Measurements from ENCODE around the gene DCST2. TPM values are rescaled to one million over a fixed set of nuclear protein-coding genes. Genes with fewer than 3 reads are reported as not detected.

Gene DCST2
- total RNA-seq, 3 donors from 2014 or later (not counting 1 experiment from before 2014, with no cell fraction given), result 0.30 to 0.92 (median 0.32) TPM

DNA sequence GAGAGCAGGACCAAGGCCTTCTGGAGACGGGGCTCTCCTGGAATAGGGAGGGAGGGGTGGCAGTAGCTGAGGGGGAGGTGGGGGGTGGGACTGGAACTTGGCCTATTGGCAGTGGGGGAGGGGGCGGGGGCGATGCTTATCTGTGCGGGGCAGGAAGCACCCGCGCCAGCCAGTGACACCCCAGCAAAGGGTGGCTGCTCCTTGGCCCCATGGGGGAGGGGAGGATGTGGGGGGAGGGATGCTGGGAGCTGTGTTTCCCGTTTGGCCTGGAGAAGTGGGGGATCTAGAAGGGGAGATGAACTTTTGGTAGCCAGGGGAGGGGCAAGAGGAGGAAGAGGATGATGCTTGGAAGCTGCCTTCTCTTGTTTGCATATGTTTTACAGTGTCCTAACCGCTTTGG lies 19.9 kb downstream of the DCST2 start:
- no peaks in the 10 kb centered on the region for H3K9me3 Mint-ChIP-seq

DNA sequence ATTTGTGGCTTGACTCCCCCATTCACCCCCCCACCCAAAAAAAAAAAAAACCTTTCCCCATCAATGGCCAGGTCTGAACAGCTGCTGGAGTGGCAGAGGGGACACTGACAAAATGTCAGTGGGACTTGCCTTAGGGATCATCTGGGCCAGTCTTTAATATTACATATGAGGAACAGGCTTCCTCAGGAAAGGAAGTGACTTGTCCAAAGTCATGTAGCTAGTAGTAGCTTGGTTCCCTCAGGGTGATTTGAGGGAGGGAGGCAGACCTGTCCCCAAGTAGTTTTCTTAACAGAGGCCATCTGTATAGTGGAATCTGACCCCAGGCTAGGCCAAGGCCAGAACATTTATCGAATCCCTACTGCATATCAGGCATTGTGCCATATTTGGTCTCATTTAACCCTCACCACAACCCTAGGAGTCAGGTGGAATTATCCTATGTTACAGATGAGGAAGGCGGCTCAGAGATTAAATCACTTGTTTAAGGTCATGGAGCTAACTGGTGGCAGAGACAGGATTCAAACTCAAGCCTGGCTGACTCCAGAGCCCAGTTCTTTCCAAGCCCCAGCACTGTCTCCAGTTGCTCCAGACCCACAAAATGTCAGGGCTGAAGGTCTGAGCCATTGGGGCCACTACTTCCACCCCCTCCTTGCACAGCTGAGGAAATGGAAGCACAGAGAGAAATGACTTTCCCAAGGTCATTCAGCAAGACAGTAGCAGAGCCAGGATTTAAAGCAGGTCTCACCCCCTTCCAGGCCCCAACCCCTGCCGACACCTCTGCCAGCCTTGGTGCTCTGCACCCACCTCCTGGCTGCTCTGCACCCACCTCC lies 20.6 kb downstream of the DCST2 start:
- Histone ChIP-seq H3K9me3 (ENCODE audit: control insufficient read depth, insufficient read depth, low read length) (no peaks in the 10 kb centered on the region), H3K27me3 (ENCODE audit: control insufficient read depth, insufficient read depth, low read length) (no peaks in the 10 kb centered on the region), H3K4me1 (ENCODE audit: control insufficient read depth, insufficient read depth, low read length) (peaks cover 95% of the 10 kb centered on the region), H3K27ac (ENCODE audit: low read length) (no peak overlapping the region), H3K36me3 (ENCODE audit: control insufficient read depth, insufficient read depth, low read length) (peaks cover 20% of the 10 kb centered on the region), H3K4me3 (ENCODE audit: low read length) (no peak overlapping the region)
- peak overlapping the region; percentile 65 to 81 for H3K27ac Mint-ChIP-seq
- no peaks in the 10 kb centered on the region for H3K9me3 Mint-ChIP-seq
- no peaks in the 10 kb centered on the region for H3K27me3 Mint-ChIP-seq (ENCODE audit: low read depth in 2 of 2)
- H3K4me1 Mint-ChIP-seq, result peaks cover 19 to 75% of the 10 kb centered on the region in 2 donors
- no peaks in the 10 kb centered on the region for H3K36me3 Mint-ChIP-seq
- DNase-seq, result no peak
- intact Hi-C loops (cut with micrococcal nuclease), result no loop called here
- TF ChIP-seq, protein P1, sequence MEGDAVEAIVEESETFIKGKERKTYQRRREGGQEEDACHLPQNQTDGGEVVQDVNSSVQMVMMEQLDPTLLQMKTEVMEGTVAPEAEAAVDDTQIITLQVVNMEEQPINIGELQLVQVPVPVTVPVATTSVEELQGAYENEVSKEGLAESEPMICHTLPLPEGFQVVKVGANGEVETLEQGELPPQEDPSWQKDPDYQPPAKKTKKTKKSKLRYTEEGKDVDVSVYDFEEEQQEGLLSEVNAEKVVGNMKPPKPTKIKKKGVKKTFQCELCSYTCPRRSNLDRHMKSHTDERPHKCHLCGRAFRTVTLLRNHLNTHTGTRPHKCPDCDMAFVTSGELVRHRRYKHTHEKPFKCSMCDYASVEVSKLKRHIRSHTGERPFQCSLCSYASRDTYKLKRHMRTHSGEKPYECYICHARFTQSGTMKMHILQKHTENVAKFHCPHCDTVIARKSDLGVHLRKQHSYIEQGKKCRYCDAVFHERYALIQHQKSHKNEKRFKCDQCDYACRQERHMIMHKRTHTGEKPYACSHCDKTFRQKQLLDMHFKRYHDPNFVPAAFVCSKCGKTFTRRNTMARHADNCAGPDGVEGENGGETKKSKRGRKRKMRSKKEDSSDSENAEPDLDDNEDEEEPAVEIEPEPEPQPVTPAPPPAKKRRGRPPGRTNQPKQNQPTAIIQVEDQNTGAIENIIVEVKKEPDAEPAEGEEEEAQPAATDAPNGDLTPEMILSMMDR (IDR thresholded peaks at IDR 0.05), result no peak
- H3K4me3 Mint-ChIP-seq, result peak overlapping the region; percentile 28
- 90% methylated on average over 2 of the region's 3 CpGs for WGBS (ENCODE audit: insufficient coverage)
- ATAC-seq, result no peak

More for the DNA sequence above, 19.9 kb downstream of the DCST2 start:
- TF ChIP-seq, protein P1 (IDR thresholded peaks at IDR 0.05), result no peak
- intact Hi-C loops (cut with micrococcal nuclease), result no loop called here
- H3K4me3 Mint-ChIP-seq, result peak overlapping the region; percentile 52
- H3K27ac ChIP-seq (ENCODE audit: low read length), result peak overlapping the region; percentile 38
- H3K4me1 Mint-ChIP-seq, result peaks cover 19 to 70% of the 10 kb centered on the region in 2 donors
- no peak overlapping the region for H3K4me3 ChIP-seq (ENCODE audit: low read length)
- no peaks in the 10 kb centered on the region for H3K27me3 Mint-ChIP-seq (ENCODE audit: low read depth in 2 of 2)
- peaks cover 92% of the 10 kb centered on the region for H3K4me1 ChIP-seq (ENCODE audit: control insufficient read depth, insufficient read depth, low read length)
- no peaks in the 10 kb centered on the region for H3K9me3 ChIP-seq (ENCODE audit: control insufficient read depth, insufficient read depth, low read length)
- ATAC-seq (no peak), DNase-seq (peak in 1 of 2 donors; percentile 63)
- no peaks in the 10 kb centered on the region for H3K27me3 ChIP-seq (ENCODE audit: control insufficient read depth, insufficient read depth, low read length)
- H3K36me3 ChIP-seq (ENCODE audit: control insufficient read depth, insufficient read depth, low read length), result peaks cover 20% of the 10 kb centered on the region
- WGBS (ENCODE audit: insufficient coverage), result 18% methylated on average over 7 of the region's 8 CpGs
- peak overlapping the region; percentile 29 to 81 for H3K27ac Mint-ChIP-seq
- no peaks in the 10 kb centered on the region for H3K36me3 Mint-ChIP-seq

DNA sequence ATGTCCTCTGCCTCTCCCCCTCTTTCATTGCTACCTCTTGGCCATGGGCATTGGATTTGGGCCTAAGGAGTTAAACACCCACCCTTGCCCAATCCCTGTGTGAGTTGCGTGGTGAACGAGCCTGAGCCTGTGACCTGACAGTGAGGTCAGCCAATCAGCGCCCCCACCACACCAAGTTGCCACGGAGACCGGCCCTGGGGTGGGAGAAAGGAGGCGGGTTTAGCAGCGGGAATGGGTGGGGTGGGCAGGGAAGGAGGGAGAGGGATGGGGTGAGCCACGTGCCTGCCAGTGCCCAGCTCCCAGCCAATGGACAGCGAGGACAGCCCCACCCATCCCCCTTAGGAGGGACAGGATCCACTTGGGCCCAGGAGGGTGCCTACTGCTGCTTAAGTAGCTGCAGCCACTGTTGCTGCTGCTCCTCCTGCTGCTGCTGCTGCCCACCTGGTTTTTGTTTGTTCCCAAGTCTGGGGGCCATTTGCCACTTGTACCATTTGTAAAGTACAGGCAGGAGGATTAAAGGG lies 21.5 kb downstream of the DCST2 start:
- DNase-seq, result no peak
- TF ChIP-seq, protein P1 (IDR thresholded peaks at IDR 0.05), result no peak
- Mint-ChIP-seq H3K36me3 (no peaks in the 10 kb centered on the region), H3K27me3 (ENCODE audit: low read depth in 2 of 2) (no peaks in the 10 kb centered on the region), H3K4me3 (no peak overlapping the region), H3K9me3 (no peaks in the 10 kb centered on the region), H3K27ac (peak overlapping the region; percentile 65 to 81), H3K4me1 (peaks cover 15 to 77% of the 10 kb centered on the region in 2 donors)
- H3K27me3 ChIP-seq (ENCODE audit: control insufficient read depth, insufficient read depth, low read length), result no peaks in the 10 kb centered on the region
- peak in 1 of 3 donors; percentile 13 for ATAC-seq
- H3K36me3 ChIP-seq (ENCODE audit: control insufficient read depth, insufficient read depth, low read length), result peaks cover 20% of the 10 kb centered on the region
- H3K9me3 ChIP-seq (ENCODE audit: control insufficient read depth, insufficient read depth, low read length), result no peaks in the 10 kb centered on the region
- no peak overlapping the region for H3K4me3 ChIP-seq (ENCODE audit: low read length)
- intact Hi-C loops (cut with micrococcal nuclease), result no loop called here
- H3K27ac ChIP-seq (ENCODE audit: low read length), result no peak overlapping the region
- H3K4me1 ChIP-seq (ENCODE audit: control insufficient read depth, insufficient read depth, low read length), result peaks cover 97% of the 10 kb centered on the region
- WGBS (ENCODE audit: insufficient coverage), result 74% methylated on average over 8 of the region's 9 CpGs

All from natural killer cell (primary cell).